Subcutaneous adipose tissue (tissue), 4 donors: Measurements from ENCODE around the gene ZNF462. TPM values are rescaled to one million over a fixed set of nuclear protein-coding genes. Genes with fewer than 3 reads are reported as not detected.

Experiments
- total RNA-seq, 4 donors: library from RNA; depleted of rRNA; stranded (reverse); fragments of >200 nt; gene quantifications; one replicate each; pipeline ENCODE4 v1.1.0, GENCODE V29; 2016
- TF ChIP-seq, protein P1 (sequence below): fragments of 450-650 bp; IDR thresholded peaks from one replicate; pipeline ENCODE4 v1.5.1; 2016; ENCODE audit warnings: low read depth, mild to moderate bottlenecking, control low read depth, antibody characterized with exemption, moderate library complexity

ZNF462 gene
- total RNA-seq, 4 donors from 2014 or later, result 10.3 to 20.5 (median 13.1) TPM

DNA sequence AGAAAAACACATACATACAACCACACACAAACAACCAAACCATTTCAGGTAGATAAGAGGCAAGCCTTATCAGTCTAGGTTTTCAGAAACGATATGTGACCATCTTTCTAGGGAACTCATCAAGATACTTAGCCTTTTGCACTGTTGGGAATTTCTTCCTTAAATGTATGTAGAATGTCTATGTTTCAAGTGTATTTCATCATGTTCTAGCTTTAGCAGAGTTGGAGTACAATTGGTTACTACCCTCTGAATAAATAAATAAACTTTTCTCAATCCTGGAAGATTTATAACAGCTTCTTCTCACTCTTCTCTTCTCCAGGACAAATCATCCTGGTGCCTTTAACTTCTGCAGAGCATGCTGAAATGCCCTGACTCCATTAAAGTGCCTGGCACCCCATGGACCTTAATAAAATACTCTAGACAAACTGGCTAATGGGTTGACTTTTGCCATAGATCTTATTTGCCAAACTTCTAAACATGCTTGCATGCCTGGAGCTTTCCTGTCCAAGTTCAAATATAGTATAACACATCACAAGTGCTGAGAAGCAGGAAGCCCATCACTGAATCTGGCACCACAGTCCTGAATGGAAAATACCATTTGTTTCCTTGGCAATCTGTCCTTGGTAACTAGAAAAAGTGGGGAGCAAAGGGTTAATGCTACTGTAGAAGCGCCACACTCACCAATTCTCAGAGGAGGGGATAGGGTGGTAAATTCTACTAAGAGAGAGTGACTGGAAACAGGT is 33.1 kb upstream of the ZNF462 start:
- TF ChIP-seq, protein P1, sequence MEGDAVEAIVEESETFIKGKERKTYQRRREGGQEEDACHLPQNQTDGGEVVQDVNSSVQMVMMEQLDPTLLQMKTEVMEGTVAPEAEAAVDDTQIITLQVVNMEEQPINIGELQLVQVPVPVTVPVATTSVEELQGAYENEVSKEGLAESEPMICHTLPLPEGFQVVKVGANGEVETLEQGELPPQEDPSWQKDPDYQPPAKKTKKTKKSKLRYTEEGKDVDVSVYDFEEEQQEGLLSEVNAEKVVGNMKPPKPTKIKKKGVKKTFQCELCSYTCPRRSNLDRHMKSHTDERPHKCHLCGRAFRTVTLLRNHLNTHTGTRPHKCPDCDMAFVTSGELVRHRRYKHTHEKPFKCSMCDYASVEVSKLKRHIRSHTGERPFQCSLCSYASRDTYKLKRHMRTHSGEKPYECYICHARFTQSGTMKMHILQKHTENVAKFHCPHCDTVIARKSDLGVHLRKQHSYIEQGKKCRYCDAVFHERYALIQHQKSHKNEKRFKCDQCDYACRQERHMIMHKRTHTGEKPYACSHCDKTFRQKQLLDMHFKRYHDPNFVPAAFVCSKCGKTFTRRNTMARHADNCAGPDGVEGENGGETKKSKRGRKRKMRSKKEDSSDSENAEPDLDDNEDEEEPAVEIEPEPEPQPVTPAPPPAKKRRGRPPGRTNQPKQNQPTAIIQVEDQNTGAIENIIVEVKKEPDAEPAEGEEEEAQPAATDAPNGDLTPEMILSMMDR, result no peak

DNA sequence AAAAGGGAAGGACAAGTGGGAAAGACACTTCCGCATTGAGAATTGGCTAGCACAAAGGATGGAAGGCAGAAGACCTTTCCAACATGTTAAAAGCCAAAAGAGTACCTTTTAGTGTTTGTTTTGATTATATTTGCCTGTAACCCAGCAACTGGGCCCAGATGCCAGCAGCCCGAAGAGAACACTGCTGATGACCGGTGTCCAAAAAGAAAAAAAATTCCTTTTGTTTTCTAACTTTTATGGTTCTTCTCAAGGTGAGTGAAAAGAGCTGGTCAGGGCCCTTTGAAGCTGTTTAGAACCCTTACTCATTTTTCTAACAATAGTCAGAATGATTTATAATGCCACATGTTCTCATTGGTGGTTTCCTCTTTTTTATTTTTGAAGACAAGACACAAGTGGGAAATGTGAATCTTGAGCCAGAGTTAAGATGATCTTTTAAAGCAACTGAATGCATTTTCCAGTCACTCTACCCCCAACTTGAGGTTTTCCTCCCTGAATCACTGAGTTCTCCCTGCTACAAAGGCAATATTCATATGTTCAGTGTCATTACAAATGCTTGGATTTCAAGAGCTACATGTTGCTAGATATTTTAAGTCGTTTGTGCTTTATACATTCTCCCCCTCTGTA is 32.3 kb upstream of the ZNF462 start:
- TF ChIP-seq, protein P1, result no peak

DNA sequence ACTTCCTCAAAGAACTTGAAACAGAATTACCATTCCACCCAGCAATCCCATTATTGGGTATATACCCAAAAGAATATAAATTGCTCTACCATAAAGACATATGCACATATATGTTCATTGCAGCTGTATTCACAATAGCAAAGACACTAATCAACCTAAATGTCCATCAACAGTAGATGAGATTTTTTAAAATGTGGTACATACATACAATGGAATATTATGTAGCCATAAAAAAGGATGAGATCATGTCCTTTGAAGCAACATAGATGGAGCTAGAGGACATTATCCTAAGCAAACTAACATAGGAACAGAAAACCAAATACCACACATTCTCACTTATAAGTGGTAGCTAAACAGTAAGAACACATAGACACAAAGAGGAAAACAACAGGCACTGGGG is 28.1 kb upstream of the ZNF462 start:
- TF ChIP-seq, protein P1, result no peak

DNA sequence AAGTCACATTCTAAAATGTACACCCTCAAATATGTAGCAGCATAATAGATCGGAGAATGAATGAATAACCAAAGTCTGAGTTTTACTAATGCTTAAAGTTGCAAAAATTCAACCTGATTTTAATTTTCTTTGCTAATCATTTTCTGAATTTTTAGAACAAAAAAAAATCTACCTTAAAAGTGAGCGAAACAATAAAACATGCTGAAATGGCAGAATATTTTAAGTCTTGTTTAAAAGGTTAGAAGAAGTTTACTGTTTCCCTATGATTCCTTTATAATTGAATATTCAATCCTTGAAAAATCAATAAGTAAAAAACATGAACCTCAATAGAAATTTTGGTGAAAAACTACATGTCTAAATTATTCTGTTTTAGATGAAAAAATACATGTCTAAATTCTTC is 27.1 kb upstream of the ZNF462 start:
- TF ChIP-seq, protein P1, result no peak

DNA sequence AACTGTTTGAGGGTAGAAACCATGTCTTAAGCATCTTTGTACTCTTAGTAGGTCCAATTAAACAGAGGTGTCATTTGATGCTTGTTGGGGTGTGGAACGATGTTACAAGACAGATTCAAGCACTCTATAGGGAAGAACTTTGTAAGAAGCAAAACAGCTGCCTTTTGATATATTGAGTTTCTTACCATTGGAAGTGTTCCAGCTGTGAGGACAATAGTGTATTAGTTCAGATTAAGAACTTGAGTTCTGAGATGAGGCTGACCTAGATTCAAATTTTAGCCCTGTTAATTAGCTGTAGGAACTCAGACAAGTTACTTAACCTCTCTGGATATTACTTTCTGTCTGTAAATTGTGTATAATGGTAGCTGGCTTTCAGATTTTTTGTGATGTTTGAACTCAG is 19.6 kb upstream of the ZNF462 start:
- TF ChIP-seq, protein P1, result no peak

DNA sequence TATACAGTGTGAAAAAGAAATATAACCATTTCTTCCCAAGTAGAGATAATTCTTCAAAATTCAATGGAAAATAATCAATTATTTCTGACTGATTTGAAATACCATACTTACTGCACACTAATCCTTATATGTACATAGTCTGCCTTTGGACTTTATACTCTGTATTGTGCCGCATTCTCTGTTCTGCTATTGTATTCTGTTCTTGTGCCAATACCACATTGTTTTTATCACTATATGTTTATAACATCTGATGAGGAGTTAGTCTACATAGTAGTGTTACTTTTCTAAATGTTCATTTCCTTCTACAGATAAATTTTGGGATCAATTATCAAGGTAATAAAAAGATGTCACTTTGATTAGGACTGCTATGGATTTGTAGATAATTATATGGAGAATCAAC is 16.7 kb upstream of the ZNF462 start:
- TF ChIP-seq, protein P1, result no peak

DNA sequence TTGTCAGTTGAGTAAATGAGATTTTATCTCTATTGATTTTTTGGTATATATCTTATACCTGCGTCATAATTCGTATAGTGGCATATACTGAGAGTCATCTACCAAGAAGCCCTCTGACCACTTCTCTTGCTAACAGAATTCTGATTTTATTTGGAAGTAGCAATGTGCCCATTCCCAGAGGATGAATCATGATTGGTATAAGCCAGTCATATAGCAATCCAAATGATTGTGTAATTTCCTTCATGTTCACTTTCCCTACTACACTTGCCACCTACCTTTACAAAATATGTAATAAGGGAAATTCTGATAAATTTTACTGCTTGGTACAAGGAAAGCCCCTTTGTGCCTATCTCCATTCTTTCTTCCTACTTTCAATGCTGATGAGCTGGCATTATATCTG is 16.1 kb upstream of the ZNF462 start:
- TF ChIP-seq, protein P1, result no peak
